ENCODE data around the gene TMEM92.

GRCh38 chr17:50330151-50330775 is 56.0 kb downstream of the TMEM92 start:
- TF ChIP-seq POLR2AphosphoS5 (IDR thresholded peaks at IDR 0.05; ENCODE audit: low read depth, low read length) (no peak), TAF1 (IDR thresholded peaks at IDR 0.05; ENCODE audit: borderline replicate concordance, insufficient read depth, low read length) (no peak), SIN3A (IDR thresholded peaks at IDR 0.05; ENCODE audit: borderline replicate concordance, insufficient read depth, low read length) (no peak), REST (IDR thresholded peaks at IDR 0.05; ENCODE audit: insufficient read depth in 1 of 2, low read depth in 2 of 2, low read length in 2 of 2) (no peak), FOXP2 (optimal IDR thresholded peaks at IDR 0.05; ENCODE audit: borderline replicate concordance, extremely low read depth, extremely low read length, insufficient read depth) (no peak)
